ENCODE data around the gene XRCC4. TPM values are rescaled to one million over a fixed set of nuclear protein-coding genes. Genes with fewer than 3 reads are reported as not detected.

The XRCC4 gene
- total and polyA plus RNA-seq, 9 of the 15 experiments (the other 6 are each of a cell fraction or from before 2014, with no cell fraction given) = 13.6 to 61.6 (median 22.4) TPM

GRCh38 chr5:83126501-83126900, 49.2 kb downstream of the XRCC4 start:
- Histone ChIP-seq H2AFZ (ENCODE audit: low read depth, low read length) (no peak overlapping the region), H3K9me3 (replicated peaks; ENCODE audit: control insufficient read depth, insufficient read depth, low read depth, low read length) (no peaks in the 10 kb centered on the region), H3K4me1 (replicated peaks in 1 of 2; ENCODE audit: control insufficient read depth in 2 of 2, insufficient read depth in 2 of 2, low read length in 2 of 2) (no peaks in the 10 kb centered on the region), H3K79me2 (ENCODE audit: control insufficient read depth, insufficient read depth, low read length) (no peaks in the 10 kb centered on the region), H4K20me1 (replicated peaks; ENCODE audit: control insufficient read depth, insufficient read depth, low read length) (no peaks in the 10 kb centered on the region), H3K27ac (ENCODE audit: extremely low read depth, low read depth, low read length) (no peak overlapping the region), H3K36me3 (ENCODE audit: control insufficient read depth, insufficient read depth, low read length) (no peaks in the 10 kb centered on the region; the same call in 2 of the 3 replicates), H3K4me3 (no peak overlapping the region), H3K9me1 (ENCODE audit: control insufficient read depth, insufficient read depth, low read length) (no peaks in the 10 kb centered on the region), H3K4me2 (ENCODE audit: insufficient read depth, low read length) (no peak overlapping the region), H3K27me3 (ENCODE audit: control insufficient read depth in 2 of 2, insufficient read depth in 2 of 2, low read length in 2 of 2) (no peaks in the 10 kb centered on the region), H3K9ac (ENCODE audit: insufficient read depth in 1 of 2, low read depth in 2 of 2, low read length in 2 of 2) (no peak overlapping the region)
- 61% methylated on average over 2 of the region's 2 CpGs for WGBS (ENCODE audit: insufficient coverage, low coverage, missing lambda C conversion rate)
- in situ Hi-C loops (cut with MboI) = no loop called here
- no peak for DNase-seq (ENCODE audit: extremely low read depth in 1 of 4, low spot score in 3 of 4)
- no peak for ATAC-seq
- TF ChIP-seq TCF7L2 (IDR thresholded peaks at IDR 0.05; ENCODE audit: low read depth, low read length) (no peak), ZFP1 (CRISPR knock-in tag; IDR thresholded peaks at IDR 0.05) (no peak), TFAM (CRISPR knock-in tag; conservative IDR thresholded peaks at IDR 0.05) (no peak), SAP30 (IDR thresholded peaks at IDR 0.05; ENCODE audit: borderline replicate concordance, insufficient read depth, low read depth, low read length, poor library complexity, severe bottlenecking) (no peak)
- TF ChIP-seq, protein P1, sequence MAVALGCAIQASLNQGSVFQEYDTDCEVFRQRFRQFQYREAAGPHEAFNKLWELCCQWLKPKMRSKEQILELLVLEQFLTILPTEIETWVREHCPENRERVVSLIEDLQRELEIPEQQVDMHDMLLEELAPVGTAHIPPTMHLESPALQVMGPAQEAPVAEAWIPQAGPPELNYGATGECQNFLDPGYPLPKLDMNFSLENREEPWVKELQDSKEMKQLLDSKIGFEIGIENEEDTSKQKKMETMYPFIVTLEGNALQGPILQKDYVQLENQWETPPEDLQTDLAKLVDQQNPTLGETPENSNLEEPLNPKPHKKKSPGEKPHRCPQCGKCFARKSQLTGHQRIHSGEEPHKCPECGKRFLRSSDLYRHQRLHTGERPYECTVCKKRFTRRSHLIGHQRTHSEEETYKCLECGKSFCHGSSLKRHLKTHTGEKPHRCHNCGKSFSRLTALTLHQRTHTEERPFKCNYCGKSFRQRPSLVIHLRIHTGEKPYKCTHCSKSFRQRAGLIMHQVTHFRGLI (CRISPR knock-in tag; IDR thresholded peaks at IDR 0.05) = no peak
- intact Hi-C loops (cut with micrococcal nuclease) = no loop called here
- ChIA-PET POLR2A (no interaction called here), CTCF (ENCODE audit: low intra/inter-chr PET ratio) (no interaction called here)
- FAIRE-seq = no peak
- no TSS peak for BruUV-seq (replicated peaks)
